ENCODE measurements around the gene P2RY6. TPM values are rescaled to one million over a fixed set of nuclear protein-coding genes. Genes with fewer than 3 reads are reported as not detected.

The P2RY6 gene
- polyA plus RNA-seq, 2 of the 4 experiments (the other 2 are of a cell fraction), result 6.8 to 8.8 TPM

- H3K4me3 ChIP-seq, result no peak overlapping the region
- ChIA-PET POLR2A (interaction anchor here (0.5 kb wide), 1 partner anchor 22 kb away, joined by 4 read pairs; no protein-coding TSS in a partner anchor), CTCF (interaction anchor here (1.1 to 6.5 kb wide), 7 partner anchors 9 to 508 kb away, joined by 4 to 56 read pairs (median 14); no protein-coding TSS in a partner anchor)
- no peak for FAIRE-seq
- H3K4me1 ChIP-seq, result peaks cover 4% of the 10 kb centered on the region; the same call in 1 of the 3 replicates
- no peaks in the 10 kb centered on the region for H3K9me3 ChIP-seq
- no peak overlapping the region for H3K4me2 ChIP-seq
- DNase-seq (ENCODE audit: low read depth in 1 of 2, low spot score in 1 of 2), result no peak
- no peak overlapping the region for H3K27ac ChIP-seq
- TF ChIP-seq ZC3H11A (IDR thresholded peaks at IDR 0.05), result no peak
- no peak for TF ChIP-seq RNF2 (IDR thresholded peaks at IDR 0.05; ENCODE audit: borderline replicate concordance, low read depth)
- no peak for TF ChIP-seq CEBPB (IDR thresholded peaks at IDR 0.05)
- TF ChIP-seq USF2 (IDR thresholded peaks at IDR 0.05), result no peak
- no peak for TF ChIP-seq EHMT2 (IDR thresholded peaks at IDR 0.05; ENCODE audit: low read depth)
- no peak for TF ChIP-seq HOXB5 (CRISPR knock-in tag; IDR thresholded peaks at IDR 0.05)
- no peak for TF ChIP-seq ZFP36 (IDR thresholded peaks at IDR 0.05; ENCODE audit: borderline replicate concordance, partially characterized antibody)
- TF ChIP-seq FOSB (CRISPR knock-in tag; IDR thresholded peaks at IDR 0.05), result no peak
- TF ChIP-seq BCL3 (IDR thresholded peaks at IDR 0.05), result no peak
- no peak for TF ChIP-seq HMGXB4 (CRISPR knock-in tag; IDR thresholded peaks at IDR 0.05; ENCODE audit: borderline replicate concordance)
- TF ChIP-seq HEYL (CRISPR knock-in tag; IDR thresholded peaks at IDR 0.05), result no peak
- no peak for TF ChIP-seq CHD2 (IDR thresholded peaks at IDR 0.05; ENCODE audit: low read length, partially characterized antibody)
- TF ChIP-seq HOXA7 (CRISPR knock-in tag; IDR thresholded peaks at IDR 0.05), result no peak
- TF ChIP-seq PBX3 (IDR thresholded peaks at IDR 0.05), result no peak
- no peak for ATAC-seq
These were observed 38.9 kb upstream of the P2RY6 start for GRCh38 chr11:73233211-73233610.

- H3K9me3 ChIP-seq, result no peaks in the 10 kb centered on the region
- no peak overlapping the region for H3K27ac ChIP-seq
- DNase-seq (ENCODE audit: low read depth in 1 of 2, low spot score in 1 of 2), result no peak
- ChIA-PET CTCF (interaction anchor here (1.1 to 6.5 kb wide), 7 partner anchors 9 to 509 kb away, joined by 4 to 56 read pairs (median 14); no protein-coding TSS in a partner anchor), POLR2A (no interaction called here)
- peaks cover 4% of the 10 kb centered on the region; the same call in 1 of the 3 replicates for H3K4me1 ChIP-seq
- H3K4me2 ChIP-seq, result no peak overlapping the region
- TF ChIP-seq PBX3 (IDR thresholded peaks at IDR 0.05) (no peak), HOXB5 (CRISPR knock-in tag; IDR thresholded peaks at IDR 0.05) (no peak), ATOH8 (CRISPR knock-in tag; IDR thresholded peaks at IDR 0.05; ENCODE audit: low read depth) (no peak), MAX (IDR thresholded peaks at IDR 0.05) (no peak), SREBF2 (IDR thresholded peaks at IDR 0.05) (no peak), ZFP36 (IDR thresholded peaks at IDR 0.05; ENCODE audit: borderline replicate concordance, partially characterized antibody) (no peak), PHF8 (IDR thresholded peaks at IDR 0.05; ENCODE audit: borderline replicate concordance, low read depth) (no peak), CBX2 (IDR thresholded peaks at IDR 0.05; ENCODE audit: borderline replicate concordance, low read depth) (no peak), GATA3 (IDR thresholded peaks at IDR 0.05; ENCODE audit: borderline replicate concordance) (no peak), TFCP2L1 (CRISPR knock-in tag; IDR thresholded peaks at IDR 0.05) (no peak)
- WGBS (ENCODE audit: missing lambda C conversion rate), result 89% methylated on average over 19 of the region's 23 CpGs
- no peak overlapping the region for H3K4me3 ChIP-seq
- no peak for FAIRE-seq
- no peak for ATAC-seq
These were observed 38.3 kb upstream of the P2RY6 start for GRCh38 chr11:73233692-73234470.
